Measurements from ENCODE around the gene RPTOR. TPM values are rescaled to one million over a fixed set of nuclear protein-coding genes. Genes with fewer than 3 reads are reported as not detected.

RPTOR gene
- polyA plus RNA-seq, 1 of the 3 experiments (the other 2 are of a cell fraction) = 14.9 TPM

DNA sequence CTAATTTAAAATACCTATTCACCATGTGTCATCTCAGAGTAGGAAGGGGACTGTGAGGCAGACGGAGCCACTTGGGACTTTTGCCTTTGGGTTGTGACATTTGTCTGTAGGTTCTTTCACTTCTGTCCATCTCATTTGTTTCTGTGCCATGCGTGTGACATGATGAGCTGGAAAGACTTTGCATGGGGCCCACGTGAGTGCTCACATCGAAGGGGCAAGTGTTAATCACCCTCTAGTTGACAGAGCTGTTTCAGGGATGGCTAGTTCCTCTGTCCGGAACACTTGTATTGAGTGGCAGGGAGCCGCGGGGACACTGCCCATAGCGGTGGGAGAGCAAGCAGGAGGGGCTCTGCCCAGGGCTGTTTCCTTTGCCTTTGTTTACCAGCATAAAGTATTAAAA lies 112.0 kb downstream of the RPTOR start (continued):
- no peak for TF ChIP-seq SIN3A (IDR thresholded peaks at IDR 0.05; ENCODE audit: borderline replicate concordance, low read depth, low read length)
- no peak for TF ChIP-seq ELF1 (IDR thresholded peaks at IDR 0.05)
- TF ChIP-seq SMC3 (IDR thresholded peaks at IDR 0.05; ENCODE audit: low read depth, low read length) = no peak
- no peak for TF ChIP-seq GATA2 (CRISPR knock-in tag; IDR thresholded peaks at IDR 0.05)
- TF ChIP-seq, protein P1, sequence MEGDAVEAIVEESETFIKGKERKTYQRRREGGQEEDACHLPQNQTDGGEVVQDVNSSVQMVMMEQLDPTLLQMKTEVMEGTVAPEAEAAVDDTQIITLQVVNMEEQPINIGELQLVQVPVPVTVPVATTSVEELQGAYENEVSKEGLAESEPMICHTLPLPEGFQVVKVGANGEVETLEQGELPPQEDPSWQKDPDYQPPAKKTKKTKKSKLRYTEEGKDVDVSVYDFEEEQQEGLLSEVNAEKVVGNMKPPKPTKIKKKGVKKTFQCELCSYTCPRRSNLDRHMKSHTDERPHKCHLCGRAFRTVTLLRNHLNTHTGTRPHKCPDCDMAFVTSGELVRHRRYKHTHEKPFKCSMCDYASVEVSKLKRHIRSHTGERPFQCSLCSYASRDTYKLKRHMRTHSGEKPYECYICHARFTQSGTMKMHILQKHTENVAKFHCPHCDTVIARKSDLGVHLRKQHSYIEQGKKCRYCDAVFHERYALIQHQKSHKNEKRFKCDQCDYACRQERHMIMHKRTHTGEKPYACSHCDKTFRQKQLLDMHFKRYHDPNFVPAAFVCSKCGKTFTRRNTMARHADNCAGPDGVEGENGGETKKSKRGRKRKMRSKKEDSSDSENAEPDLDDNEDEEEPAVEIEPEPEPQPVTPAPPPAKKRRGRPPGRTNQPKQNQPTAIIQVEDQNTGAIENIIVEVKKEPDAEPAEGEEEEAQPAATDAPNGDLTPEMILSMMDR (IDR thresholded peaks at IDR 0.05) = no peak
- TF ChIP-seq RAD21 (IDR thresholded peaks at IDR 0.05; ENCODE audit: low read length) = no peak
- no peak for TF ChIP-seq POLR2AphosphoS5 (IDR thresholded peaks at IDR 0.05; ENCODE audit: low read depth, low read length)
- TF ChIP-seq, protein P2, sequence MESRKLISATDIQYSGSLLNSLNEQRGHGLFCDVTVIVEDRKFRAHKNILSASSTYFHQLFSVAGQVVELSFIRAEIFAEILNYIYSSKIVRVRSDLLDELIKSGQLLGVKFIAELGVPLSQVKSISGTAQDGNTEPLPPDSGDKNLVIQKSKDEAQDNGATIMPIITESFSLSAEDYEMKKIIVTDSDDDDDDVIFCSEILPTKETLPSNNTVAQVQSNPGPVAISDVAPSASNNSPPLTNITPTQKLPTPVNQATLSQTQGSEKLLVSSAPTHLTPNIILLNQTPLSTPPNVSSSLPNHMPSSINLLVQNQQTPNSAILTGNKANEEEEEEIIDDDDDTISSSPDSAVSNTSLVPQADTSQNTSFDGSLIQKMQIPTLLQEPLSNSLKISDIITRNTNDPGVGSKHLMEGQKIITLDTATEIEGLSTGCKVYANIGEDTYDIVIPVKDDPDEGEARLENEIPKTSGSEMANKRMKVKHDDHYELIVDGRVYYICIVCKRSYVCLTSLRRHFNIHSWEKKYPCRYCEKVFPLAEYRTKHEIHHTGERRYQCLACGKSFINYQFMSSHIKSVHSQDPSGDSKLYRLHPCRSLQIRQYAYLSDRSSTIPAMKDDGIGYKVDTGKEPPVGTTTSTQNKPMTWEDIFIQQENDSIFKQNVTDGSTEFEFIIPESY (IDR thresholded peaks at IDR 0.05; ENCODE audit: borderline replicate concordance, low read depth) = no peak
- no peak for TF ChIP-seq TCF12 (IDR thresholded peaks at IDR 0.05)
- no peak for TF ChIP-seq NRF1 (IDR thresholded peaks at IDR 0.05; ENCODE audit: low read depth, low read length)

DNA sequence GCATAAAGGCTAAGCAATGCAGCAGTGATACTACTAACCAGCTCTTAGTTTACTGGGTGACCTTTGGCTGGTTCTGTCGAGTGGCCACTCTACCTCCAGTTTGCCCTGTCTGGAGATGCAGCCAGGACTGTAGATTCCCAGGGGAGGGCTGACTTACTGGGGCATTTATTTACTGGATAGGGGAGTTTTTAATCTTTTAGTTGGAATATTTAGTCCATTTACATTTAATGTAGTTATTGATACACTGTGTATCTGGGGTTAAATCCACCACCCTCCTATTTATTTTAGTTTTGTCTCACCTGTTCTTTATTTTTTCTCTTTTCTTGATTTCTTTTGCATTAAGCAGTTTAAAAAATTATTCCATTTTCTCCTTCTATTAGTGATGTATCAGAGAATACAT lies 112.9 kb downstream of the RPTOR start:
- POLR2A ChIA-PET = no interaction called here
- DNase-seq = no peak

More for the DNA sequence above, 112.9 kb downstream of the RPTOR start:
- H3K9me3 ChIP-seq = no peaks in the 10 kb centered on the region
- no peaks in the 10 kb centered on the region for H3F3A ChIP-seq (replicated peaks; ENCODE audit: insufficient read depth)
- no peak overlapping the region for H3K27ac ChIP-seq (ENCODE audit: low read depth in 2 of 2, low read length in 1 of 2)
- H2AFZ ChIP-seq (ENCODE audit: low read depth) = no peak overlapping the region
- no peak for TF ChIP-seq RFX5 (IDR thresholded peaks at IDR 0.05; ENCODE audit: low read length)
- TF ChIP-seq, protein P1 (IDR thresholded peaks at IDR 0.05) = no peak
- TF ChIP-seq, protein P3, sequence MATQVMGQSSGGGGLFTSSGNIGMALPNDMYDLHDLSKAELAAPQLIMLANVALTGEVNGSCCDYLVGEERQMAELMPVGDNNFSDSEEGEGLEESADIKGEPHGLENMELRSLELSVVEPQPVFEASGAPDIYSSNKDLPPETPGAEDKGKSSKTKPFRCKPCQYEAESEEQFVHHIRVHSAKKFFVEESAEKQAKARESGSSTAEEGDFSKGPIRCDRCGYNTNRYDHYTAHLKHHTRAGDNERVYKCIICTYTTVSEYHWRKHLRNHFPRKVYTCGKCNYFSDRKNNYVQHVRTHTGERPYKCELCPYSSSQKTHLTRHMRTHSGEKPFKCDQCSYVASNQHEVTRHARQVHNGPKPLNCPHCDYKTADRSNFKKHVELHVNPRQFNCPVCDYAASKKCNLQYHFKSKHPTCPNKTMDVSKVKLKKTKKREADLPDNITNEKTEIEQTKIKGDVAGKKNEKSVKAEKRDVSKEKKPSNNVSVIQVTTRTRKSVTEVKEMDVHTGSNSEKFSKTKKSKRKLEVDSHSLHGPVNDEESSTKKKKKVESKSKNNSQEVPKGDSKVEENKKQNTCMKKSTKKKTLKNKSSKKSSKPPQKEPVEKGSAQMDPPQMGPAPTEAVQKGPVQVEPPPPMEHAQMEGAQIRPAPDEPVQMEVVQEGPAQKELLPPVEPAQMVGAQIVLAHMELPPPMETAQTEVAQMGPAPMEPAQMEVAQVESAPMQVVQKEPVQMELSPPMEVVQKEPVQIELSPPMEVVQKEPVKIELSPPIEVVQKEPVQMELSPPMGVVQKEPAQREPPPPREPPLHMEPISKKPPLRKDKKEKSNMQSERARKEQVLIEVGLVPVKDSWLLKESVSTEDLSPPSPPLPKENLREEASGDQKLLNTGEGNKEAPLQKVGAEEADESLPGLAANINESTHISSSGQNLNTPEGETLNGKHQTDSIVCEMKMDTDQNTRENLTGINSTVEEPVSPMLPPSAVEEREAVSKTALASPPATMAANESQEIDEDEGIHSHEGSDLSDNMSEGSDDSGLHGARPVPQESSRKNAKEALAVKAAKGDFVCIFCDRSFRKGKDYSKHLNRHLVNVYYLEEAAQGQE (IDR thresholded peaks at IDR 0.05; ENCODE audit: low read depth, low read length) = no peak
- no peak for TF ChIP-seq RXRA (IDR thresholded peaks at IDR 0.05; ENCODE audit: borderline replicate concordance, low read depth)
- TF ChIP-seq FOSL2 (IDR thresholded peaks at IDR 0.05; ENCODE audit: borderline replicate concordance, low read depth) = no peak
- no peak for TF ChIP-seq TEAD4 (IDR thresholded peaks at IDR 0.05; ENCODE audit: borderline replicate concordance, insufficient read depth)
- TF ChIP-seq, protein P4, sequence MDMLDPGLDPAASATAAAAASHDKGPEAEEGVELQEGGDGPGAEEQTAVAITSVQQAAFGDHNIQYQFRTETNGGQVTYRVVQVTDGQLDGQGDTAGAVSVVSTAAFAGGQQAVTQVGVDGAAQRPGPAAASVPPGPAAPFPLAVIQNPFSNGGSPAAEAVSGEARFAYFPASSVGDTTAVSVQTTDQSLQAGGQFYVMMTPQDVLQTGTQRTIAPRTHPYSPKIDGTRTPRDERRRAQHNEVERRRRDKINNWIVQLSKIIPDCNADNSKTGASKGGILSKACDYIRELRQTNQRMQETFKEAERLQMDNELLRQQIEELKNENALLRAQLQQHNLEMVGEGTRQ (IDR thresholded peaks at IDR 0.05; ENCODE audit: borderline replicate concordance, low read depth, low read length) = no peak
- TF ChIP-seq EZH2phosphoT487 (IDR thresholded peaks at IDR 0.05; ENCODE audit: borderline replicate concordance, low read depth) = no peak
- H3K9me2 ChIP-seq = no peaks in the 10 kb centered on the region
- no peak overlapping the region for H3K4me2 ChIP-seq
- CTCF ChIA-PET = interaction anchor here (0.7 to 1.1 kb wide), 2 partner anchors 36 to 1045 kb away, joined by 3 read pairs; no protein-coding TSS in a partner anchor
- no peak overlapping the region for H3K4me3 ChIP-seq (ENCODE audit: low read depth in 2 of 2, low read length in 1 of 2)
- H3K9ac ChIP-seq = no peak overlapping the region
- peaks cover 64% of the 10 kb centered on the region for H3K79me2 ChIP-seq (ENCODE audit: insufficient read depth)
- 30% methylated on average over 1 of the region's 1 CpG for WGBS (ENCODE audit: low lambda C conversion rate)
- no peaks in the 10 kb centered on the region for H3K4me1 ChIP-seq (ENCODE audit: control insufficient read depth in 1 of 2, insufficient read depth in 2 of 2, low read depth in 1 of 2, low read length in 1 of 2)
- H4K20me1 ChIP-seq (ENCODE audit: insufficient read depth) = no peaks in the 10 kb centered on the region
- H3K27me3 ChIP-seq (ENCODE audit: insufficient read depth) = no peaks in the 10 kb centered on the region
- H3K36me3 ChIP-seq (replicated peaks in 1 of 2; ENCODE audit: control insufficient read depth in 1 of 2, insufficient read depth in 2 of 2, low read length in 1 of 2) = peaks cover 0 to 4% of the 10 kb centered on the region in 2 experiments
